ENCODE data around the gene SCNN1A.

- TF ChIP-seq POLR2A (IDR thresholded peaks at IDR 0.05) = no peak
- TF ChIP-seq CTCF (IDR thresholded peaks at IDR 0.05) = peak; percentile 27 to 49
- no peak for TF ChIP-seq EP300 (IDR thresholded peaks at IDR 0.05)
Observed at GRCh38 chr12:6326316-6327228, 48.8 kb downstream of the SCNN1A start.

All from suprapubic skin (tissue), 3 donors.